Effector CD8-positive, alpha-beta T cell (primary cell): Measurements from ENCODE around the gene AVPR2.

Experiments used
- DNase-seq: peaks from one replicate; lab custom pipeline; 2025; lab: John Stamatoyannopoulos, UW

AVPR2 gene

GRCh38 chrX:153932220-153932915 is 27.9 kb downstream of the AVPR2 start:
- DNase-seq = no peak

GRCh38 chrX:153933748-153934147 is 29.3 kb downstream of the AVPR2 start:
- DNase-seq = no peak

- no peak for DNase-seq
Observed at GRCh38 chrX:153934148-153934761, 29.8 kb downstream of the AVPR2 start.

DNA sequence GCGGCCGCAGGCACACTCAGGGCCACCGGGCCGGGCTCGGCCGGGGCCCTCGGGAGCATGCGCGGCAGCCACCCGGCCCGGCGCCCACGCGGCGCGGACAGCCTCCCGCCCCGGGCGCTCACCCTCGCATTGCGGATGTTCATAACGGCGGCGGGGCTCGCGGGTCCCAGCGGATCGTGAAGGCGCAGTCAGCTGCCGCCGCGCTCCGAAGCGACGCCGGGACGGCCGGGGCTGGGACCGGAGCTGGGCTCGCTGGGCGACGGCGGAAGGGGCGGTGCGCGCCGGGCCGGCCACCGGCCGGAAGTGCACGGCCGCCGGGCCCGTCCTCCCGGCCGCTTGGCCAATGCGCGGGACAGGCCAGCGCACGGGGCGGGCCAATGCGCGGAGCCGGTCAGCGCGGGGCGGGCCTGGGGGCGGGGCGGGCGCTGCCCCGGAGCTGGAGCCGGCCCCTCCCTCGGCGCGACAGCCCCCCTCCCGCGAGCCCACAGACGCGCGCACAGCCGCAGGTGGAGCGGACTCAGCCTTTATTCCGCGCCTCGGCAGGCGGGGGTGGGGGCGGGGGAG is 30.4 kb downstream of the AVPR2 start, which contains the start of gene NAA10:
NAA10 (minus strand) TSS at position 276 of the 564 bp plus-strand sequence; CDS start at position 143, 133 bp downstream.
- DNase-seq = peak; percentile 20

- no peak for DNase-seq
Observed at GRCh38 chrX:153935326-153935851, 30.9 kb downstream of the AVPR2 start.

GRCh38 chrX:153937056-153937455 is 32.6 kb downstream of the AVPR2 start:
- DNase-seq = no peak

GRCh38 chrX:153938226-153938786 is 33.8 kb downstream of the AVPR2 start:
- DNase-seq = no peak

- no peak for DNase-seq
Observed at GRCh38 chrX:153939573-153939972, 35.1 kb downstream of the AVPR2 start.

GRCh38 chrX:153941336-153942252 is 37.1 kb downstream of the AVPR2 start:
- no peak for DNase-seq

- DNase-seq = peak; percentile 12
Observed at GRCh38 chrX:153944140-153944799, 39.8 kb downstream of the AVPR2 start, which contains the start of gene RENBP. RENBP (minus strand) TSS chrX:153944643; CDS start chrX:153944610, 33 bp downstream.

DNA sequence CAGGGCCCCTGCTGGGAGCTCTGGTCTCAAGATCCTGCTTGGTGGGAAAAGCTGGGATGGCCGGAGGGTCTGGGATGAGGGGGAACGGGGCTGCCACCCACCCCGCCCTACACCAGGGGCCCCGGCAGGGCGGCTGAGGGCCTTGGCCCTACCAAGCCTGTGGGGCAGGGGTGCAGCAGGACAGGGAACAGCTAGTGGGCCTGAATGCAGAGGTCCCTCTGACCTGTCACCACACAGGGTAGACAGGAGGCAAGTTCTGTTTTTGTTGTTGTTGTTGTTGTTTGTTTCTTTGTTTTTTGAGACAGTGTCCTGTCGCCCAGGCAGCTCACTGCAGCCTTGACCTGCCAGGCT is 40.3 kb downstream of the AVPR2 start:
- DNase-seq = no peak

DNA sequence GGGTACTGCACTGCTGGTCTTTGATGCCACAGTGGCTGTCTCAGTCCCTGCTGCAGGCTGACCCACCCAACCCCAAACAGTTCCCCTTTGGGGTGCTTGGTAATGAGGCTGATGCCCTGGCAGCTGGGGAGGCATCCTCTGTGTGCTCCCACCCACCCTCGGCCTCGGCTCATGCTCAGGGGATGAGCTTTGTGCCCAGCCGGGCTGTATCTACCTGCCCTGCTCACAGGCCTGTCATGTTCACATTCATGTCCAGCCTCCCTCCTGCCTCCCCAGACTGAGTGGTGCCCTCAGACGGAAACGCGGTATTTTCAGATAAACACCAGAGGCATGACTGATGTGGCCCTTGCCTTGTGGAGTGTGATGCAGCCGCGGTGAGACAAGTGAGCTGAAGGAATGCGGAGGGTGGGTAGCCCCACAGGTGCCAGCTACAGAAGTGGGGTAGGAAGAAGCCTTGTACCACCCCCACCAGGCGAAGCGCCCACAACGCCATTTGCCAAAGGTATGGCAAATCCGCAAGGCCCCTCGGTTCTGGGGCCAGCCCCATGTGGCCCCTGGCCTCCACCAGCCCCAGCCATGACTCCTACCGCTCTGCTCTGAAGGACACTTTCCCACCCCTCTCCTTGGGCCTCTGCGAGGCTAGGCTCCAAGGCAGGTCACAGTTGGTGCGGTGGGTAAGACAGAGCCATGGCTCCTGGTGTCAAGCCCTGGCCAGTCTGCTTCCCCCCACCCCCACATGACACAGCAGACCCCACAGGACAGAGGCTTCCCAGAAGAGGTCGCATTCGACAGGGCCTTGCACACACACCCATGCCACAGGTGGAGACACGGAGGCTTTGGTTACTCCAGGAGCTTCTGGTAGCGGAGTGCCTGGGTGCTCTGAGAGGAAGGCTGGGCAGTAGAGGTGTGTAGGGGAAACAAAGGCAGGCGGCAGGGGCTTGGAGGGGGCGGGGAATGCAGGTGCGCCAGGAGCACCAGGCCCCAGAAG is 41.8 kb downstream of the AVPR2 start:
- no peak for DNase-seq

GRCh38 chrX:153947009-153947769 is 42.7 kb downstream of the AVPR2 start:
- peak; percentile 65 for DNase-seq

- no peak for DNase-seq
Observed at GRCh38 chrX:153948002-153948466, 43.6 kb downstream of the AVPR2 start.

DNA sequence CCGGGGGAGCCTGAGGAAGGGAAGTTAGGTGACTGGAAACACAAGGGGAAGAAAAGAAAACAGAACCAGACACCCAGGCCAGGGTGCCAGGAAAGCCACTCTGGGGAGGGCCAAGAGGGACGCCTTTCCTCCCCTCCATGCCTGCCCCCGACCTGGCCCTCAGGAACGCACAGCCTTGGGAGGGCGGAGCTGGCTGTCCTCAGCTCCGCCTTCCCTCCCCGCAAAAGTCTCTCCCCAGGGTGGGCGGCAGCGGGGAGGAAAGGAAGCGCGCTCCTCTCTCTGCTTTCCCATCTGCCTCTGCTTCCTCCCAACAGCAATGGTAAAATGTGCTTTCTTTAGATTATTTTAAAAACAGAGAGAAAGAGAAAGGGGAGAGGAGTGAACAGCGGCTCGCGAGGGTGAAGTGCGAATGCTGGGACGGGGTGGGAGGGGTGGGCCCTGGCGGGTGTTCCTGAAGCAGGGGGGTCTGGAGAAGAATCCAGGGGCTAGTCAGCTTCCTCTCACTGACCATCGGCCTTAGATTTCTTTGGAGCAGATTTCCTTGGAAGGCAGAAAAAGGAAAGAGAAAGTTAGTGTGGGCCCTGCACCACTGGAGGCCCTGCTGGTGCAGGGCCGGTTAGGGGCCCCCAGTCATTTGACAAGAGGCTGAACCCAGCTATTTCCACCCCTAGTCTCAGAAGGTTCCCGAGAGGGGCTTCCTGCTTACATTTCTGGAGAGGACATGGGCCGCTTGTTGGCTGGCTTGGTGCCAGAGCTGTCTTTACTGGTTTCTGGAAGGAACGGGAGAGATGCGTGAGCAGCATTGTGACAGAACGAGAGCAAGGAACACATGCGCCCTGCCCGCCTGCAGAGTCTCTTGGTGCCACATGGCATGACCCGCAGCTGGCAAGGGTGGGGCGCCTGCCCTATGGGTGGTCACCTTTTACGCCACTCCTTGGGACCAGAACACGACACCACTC is 44.7 kb downstream of the AVPR2 start:
- DNase-seq = no peak

- DNase-seq = no peak
Observed at GRCh38 chrX:153950127-153950526, 45.7 kb downstream of the AVPR2 start.

- DNase-seq = no peak
Observed at GRCh38 chrX:153951683-153952372, 47.4 kb downstream of the AVPR2 start.
